Brain pericyte (primary cell): ENCODE measurements around the gene NRL.

Experiments
- DNase-seq: peaks from one replicate; pipeline ENCODE4 v3.0.0-alpha.2; 2012; ENCODE audit warnings: low read depth, low spot score

Gene NRL

DNA sequence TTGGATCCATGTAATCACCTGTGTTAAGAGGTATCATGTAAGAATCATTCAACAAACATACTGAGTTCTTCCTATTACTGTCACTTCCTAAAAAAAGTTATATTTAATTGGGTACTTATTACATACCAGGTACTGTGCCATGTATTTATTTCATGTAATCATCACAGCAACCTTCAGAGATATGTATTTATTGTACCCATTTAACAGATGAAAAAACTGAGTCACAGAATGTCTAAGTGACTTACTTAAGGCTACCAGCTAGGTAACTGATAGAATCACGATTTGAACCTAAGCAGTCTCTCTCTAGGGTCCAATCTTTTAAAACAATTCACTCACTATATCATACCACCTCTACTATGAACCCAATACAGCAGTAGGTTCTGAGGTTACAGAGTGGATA, 29.7 kb upstream of the NRL start:
- DNase-seq, result no peak

GRCh38 chr14:24143511-24143910, 28.8 kb upstream of the NRL start:
- no peak for DNase-seq

- DNase-seq, result peak; percentile 96
Observed at GRCh38 chr14:24141097-24141880, 26.5 kb upstream of the NRL start, which contains the start of gene EMC9. Gene EMC9, minus strand, starts transcription at chr14:24141591. Its CDS starts 287 bp downstream, at chr14:24141304.

DNA sequence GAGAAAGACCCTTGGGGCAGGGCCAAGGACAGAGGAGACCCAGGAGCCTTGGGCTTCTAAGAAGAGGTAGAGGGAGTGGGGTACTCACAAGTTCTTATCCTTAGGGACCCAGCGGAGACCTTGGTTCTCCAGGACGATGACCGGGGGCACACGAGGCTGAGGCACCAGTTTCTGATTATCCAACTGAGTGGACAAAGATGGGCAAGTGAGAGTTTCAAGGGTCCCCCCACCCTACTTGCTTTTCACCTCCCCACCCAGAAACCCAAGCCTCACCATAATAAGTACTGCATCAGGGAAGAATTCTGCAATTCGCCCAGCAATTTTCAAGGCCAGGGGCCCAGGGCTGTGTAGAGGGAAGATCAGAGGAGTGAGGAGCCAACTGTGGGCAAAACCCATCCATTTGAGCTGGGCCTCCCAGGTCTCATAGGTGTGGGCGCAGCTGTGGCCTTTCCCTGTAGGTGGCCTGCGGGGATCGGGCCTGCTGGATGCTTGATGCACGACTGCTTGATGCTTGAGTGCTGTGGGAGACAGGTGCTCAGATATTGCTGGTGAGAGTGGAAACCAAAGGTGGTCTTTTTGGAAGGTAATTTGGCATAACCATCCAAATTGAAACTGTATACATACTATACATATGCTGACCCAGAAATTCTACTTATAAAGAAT, 24.7 kb upstream of the NRL start:
- DNase-seq, result no peak

- no peak for DNase-seq
Observed at GRCh38 chr14:24138396-24139271, 23.9 kb upstream of the NRL start.

- DNase-seq, result no peak
Observed at GRCh38 chr14:24137529-24138395, 23.0 kb upstream of the NRL start.

GRCh38 chr14:24136684-24137528, 22.2 kb upstream of the NRL start:
- DNase-seq, result no peak

- DNase-seq, result peak; percentile 71
Observed at GRCh38 chr14:24135834-24136683, 21.3 kb upstream of the NRL start, which contains the start of gene PSME1. Gene PSME1, plus strand, starts transcription at chr14:24136194. Its CDS starts 69 bp downstream, at chr14:24136263.

- no peak for DNase-seq
Observed at GRCh38 chr14:24135584-24135833, 20.8 kb upstream of the NRL start.

DNA sequence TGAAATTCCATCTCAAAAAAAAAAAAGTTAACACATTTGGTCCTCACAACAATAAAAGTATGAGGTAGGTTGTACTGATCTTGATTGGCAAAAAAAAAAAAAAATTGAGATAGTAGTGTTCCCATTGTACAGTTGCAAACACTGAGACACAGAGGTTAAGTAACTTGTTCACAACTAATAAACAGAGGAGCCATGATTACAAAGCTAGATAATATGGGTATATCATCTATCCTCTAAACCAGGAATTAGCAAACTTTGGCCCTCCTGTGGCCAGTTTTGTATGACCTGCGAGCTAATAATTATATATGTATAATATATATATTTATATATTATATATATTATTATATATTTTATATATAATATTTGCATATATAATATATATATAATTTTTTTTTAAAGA, 19.0 kb upstream of the NRL start:
- no peak for DNase-seq

- DNase-seq, result no peak
Observed at GRCh38 chr14:24132976-24133375, 18.2 kb upstream of the NRL start.

DNA sequence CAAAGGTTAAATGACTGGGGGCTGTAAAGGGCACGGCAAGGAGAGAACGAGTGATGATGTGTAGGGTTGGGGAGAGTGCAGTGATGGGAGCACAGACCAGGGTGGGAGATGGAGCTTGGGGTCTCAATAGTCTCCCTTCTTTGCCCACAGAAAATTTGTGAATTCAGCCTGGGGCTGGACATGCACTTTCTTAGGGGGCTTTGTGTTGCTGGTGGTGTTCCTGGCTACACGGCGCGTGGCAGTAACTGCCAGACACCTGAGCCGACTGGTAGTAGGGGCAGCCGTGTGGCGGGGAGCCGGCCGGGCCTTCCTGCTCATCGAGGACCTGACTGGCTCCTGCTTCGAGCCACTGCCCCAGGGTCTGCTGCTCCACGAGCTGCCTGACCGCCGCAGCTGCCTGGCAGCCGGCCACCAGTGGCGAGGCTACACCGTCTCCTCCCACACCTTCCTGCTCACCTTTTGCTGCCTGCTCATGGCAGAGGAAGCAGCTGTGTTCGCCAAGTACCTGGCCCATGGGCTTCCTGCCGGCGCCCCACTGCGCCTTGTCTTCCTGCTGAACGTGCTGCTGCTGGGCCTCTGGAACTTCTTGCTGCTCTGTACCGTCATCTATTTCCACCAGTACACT, 17.4 kb upstream of the NRL start:
- DNase-seq, result no peak

- DNase-seq, result no peak
Observed at GRCh38 chr14:24131549-24131966, 16.8 kb upstream of the NRL start.

- DNase-seq, result no peak
Observed at GRCh38 chr14:24130717-24131548, 16.2 kb upstream of the NRL start.

DNA sequence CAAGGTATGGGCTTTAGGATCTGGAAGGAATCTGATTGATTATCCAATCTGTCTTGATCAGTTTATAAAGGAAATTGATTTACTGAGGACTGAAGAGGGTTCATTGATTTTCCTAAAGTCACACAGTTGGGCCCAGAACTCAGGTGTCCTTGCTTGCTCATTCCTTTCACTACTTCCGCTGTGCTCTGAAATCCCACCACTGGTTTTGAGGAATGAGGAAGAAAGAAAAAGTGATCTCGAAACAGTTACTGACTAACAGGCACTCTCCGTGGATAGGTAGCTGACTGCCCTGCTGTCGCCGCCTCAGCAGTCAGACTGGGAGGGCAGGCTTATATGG, 15.6 kb upstream of the NRL start, which contains the start of gene FITM1:
Gene FITM1, plus strand, starts transcription at position 280 of the 337 bp plus-strand sequence. CDS start 905 bp downstream, outside the sequence.
- no peak for DNase-seq

- DNase-seq, result no peak
Observed at GRCh38 chr14:24129410-24129998, 14.8 kb upstream of the NRL start.

DNA sequence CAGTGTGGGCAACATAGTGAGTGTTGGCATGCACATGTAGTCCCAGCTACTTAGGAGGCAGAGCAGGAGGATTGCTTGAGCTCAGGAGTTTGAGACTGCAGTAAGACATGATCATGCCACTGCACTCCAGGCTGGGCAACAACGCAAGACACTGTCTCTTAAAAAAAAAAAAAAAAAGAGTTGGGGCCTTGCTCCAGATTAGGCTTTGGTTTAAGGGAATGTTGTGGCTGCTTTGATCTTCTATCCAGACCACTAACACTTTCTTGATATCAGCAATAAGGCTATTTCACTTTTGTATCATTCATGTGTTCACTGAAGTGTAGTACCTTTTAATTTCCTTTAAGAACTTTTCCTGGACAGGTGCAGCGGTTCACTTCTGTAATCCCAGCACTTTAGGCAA, 12.9 kb upstream of the NRL start:
- no peak for DNase-seq

GRCh38 chr14:24126939-24127338, 12.2 kb upstream of the NRL start:
- DNase-seq, result no peak
